ENCODE results near the gene LHX8. TPM values are rescaled to one million over a fixed set of nuclear protein-coding genes. Genes with fewer than 3 reads are reported as not detected.
A peak's percentile ranks its signal among the peaks of the same experiment; 100 is the strongest.

LHX8 gene
- total RNA-seq, 1 donor from 2014 or later = not detected

DNA sequence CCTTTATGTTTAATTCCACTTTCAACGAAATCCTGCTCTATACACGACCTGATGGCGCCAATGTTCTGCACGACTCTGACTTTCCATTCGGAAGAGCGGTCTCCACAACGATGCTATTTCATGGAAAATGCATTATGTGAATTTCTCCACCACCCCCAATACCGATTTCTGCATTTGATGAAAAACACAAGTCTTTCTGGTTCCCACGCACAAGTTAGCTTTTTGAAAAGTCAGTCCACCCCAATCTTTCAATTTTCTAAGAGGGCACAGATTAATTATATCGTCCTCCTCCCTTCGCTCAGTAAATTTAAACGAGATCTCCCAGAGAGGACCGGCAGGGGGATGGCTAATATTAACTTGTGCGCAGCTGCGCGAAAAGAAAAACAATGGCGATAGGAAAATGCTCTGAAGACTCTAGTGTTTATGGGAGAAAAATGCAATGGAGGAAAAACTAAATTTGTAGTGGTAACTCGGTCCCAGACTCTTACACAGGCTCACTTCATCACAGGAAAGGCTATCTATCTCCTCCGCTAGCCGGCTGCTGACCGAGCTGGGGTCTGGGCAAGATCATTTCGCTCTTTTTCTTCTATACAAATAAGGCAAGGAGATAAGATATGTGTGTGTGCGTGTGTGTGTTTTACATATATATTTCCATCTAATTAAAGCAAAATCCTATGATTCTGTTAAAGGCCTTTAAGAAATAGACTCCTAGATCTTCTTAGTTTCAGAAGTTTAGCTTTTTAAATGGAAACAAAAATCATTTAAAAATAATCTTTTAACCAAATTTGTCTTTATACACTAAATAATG, 1.2 kb upstream of the LHX8 start:
- no peak overlapping the region for H3K4me3 ChIP-seq (ENCODE audit: low read length in 3 of 3)
- H3K27ac ChIP-seq (ENCODE audit: low read depth, low read length) = no peak overlapping the region
- H3K9ac ChIP-seq (ENCODE audit: low read depth in 1 of 3, low read length in 3 of 3) = no peak overlapping the region
- no peaks in the 10 kb centered on the region for H3K36me3 ChIP-seq (ENCODE audit: control insufficient read depth in 3 of 3, insufficient read depth in 3 of 3, low read length in 3 of 3)
- H3K9me3 ChIP-seq (ENCODE audit: control insufficient read depth in 3 of 3, low read length in 3 of 3) = no peaks in the 10 kb centered on the region
- H3K27me3 ChIP-seq (ENCODE audit: control insufficient read depth in 3 of 3, insufficient read depth in 3 of 3, low read length in 3 of 3) = peaks cover 95% of the 10 kb centered on the region in 3 donors
- H3K4me1 ChIP-seq (ENCODE audit: control insufficient read depth in 3 of 3, insufficient read depth in 3 of 3, low read length in 3 of 3) = peaks cover 9 to 15% (median 11%) of the 10 kb centered on the region in 3 donors

- Histone ChIP-seq H3K27me3 (ENCODE audit: control insufficient read depth in 3 of 3, insufficient read depth in 3 of 3, low read length in 3 of 3) (peaks cover 80 to 90% (median 80%) of the 10 kb centered on the region in 3 donors), H3K9me3 (ENCODE audit: control insufficient read depth in 3 of 3, low read length in 3 of 3) (no peaks in the 10 kb centered on the region), H3K9ac (ENCODE audit: low read depth in 1 of 3, low read length in 3 of 3) (no peak overlapping the region), H3K4me1 (ENCODE audit: control insufficient read depth in 3 of 3, insufficient read depth in 3 of 3, low read length in 3 of 3) (peaks cover 9 to 15% (median 11%) of the 10 kb centered on the region in 3 donors), H3K27ac (ENCODE audit: low read depth, low read length) (no peak overlapping the region), H3K36me3 (ENCODE audit: control insufficient read depth in 3 of 3, insufficient read depth in 3 of 3, low read length in 3 of 3) (no peaks in the 10 kb centered on the region), H3K4me3 (ENCODE audit: low read length in 3 of 3) (peak overlapping the region; percentile 43 to 58 (median 47))
Measured at GRCh38 chr1:75134647-75135572, 722 bp downstream of the LHX8 start.

- H3K4me3 ChIP-seq (ENCODE audit: low read length in 3 of 3) = peak overlapping the region; percentile 43 to 58 (median 47)
- no peaks in the 10 kb centered on the region for H3K9me3 ChIP-seq (ENCODE audit: control insufficient read depth in 3 of 3, low read length in 3 of 3)
- peaks cover 72 to 83% (median 73%) of the 10 kb centered on the region in 3 donors for H3K27me3 ChIP-seq (ENCODE audit: control insufficient read depth in 3 of 3, insufficient read depth in 3 of 3, low read length in 3 of 3)
- H3K36me3 ChIP-seq (ENCODE audit: control insufficient read depth in 3 of 3, insufficient read depth in 3 of 3, low read length in 3 of 3) = no peaks in the 10 kb centered on the region
- H3K9ac ChIP-seq (ENCODE audit: low read depth in 1 of 3, low read length in 3 of 3) = no peak overlapping the region
- H3K4me1 ChIP-seq (ENCODE audit: control insufficient read depth in 3 of 3, insufficient read depth in 3 of 3, low read length in 3 of 3) = peaks cover 9 to 15% (median 9%) of the 10 kb centered on the region in 3 donors
- H3K27ac ChIP-seq (ENCODE audit: low read depth, low read length) = no peak overlapping the region
Measured at GRCh38 chr1:75135573-75136194, 1.5 kb downstream of the LHX8 start.

DNA sequence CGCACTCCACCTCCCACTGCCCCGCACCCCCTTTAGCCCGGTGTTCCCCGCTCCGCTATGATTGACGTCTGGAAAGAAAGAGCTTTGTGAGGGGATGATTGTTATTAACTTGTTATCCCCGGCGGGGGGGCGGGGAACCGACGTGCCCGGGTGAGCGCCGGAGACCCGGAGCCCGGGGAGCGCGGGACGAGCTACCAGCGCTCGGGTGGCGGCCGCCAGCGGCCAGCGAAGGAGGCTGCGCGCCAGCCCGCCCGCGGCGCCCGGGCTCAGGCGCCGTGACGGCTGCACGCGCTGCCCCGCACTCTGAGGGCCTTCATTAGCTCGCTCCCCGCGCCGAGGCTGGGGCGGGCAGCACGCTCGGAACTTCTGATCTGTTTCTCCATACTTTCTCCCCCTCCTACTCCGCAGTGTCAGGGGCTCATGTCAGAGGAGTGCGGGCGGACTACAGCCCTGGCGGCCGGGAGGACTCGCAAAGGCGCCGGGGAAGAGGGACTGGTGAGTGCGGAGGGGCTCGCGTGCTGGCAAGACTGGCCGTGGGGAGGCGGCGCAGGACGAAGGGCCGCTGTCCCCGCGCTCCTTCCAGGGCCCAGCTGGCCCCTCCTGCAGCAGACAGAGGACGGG, 2.1 kb downstream of the LHX8 start:
- Histone ChIP-seq H3K9ac (ENCODE audit: low read depth in 1 of 3, low read length in 3 of 3) (no peak overlapping the region), H3K4me3 (ENCODE audit: low read length in 3 of 3) (peak overlapping the region in 1 of 3 donors; percentile 22), H3K36me3 (ENCODE audit: control insufficient read depth in 3 of 3, insufficient read depth in 3 of 3, low read length in 3 of 3) (no peaks in the 10 kb centered on the region), H3K27me3 (ENCODE audit: control insufficient read depth in 3 of 3, insufficient read depth in 3 of 3, low read length in 3 of 3) (peaks cover 66 to 79% (median 68%) of the 10 kb centered on the region in 3 donors), H3K9me3 (ENCODE audit: control insufficient read depth in 3 of 3, low read length in 3 of 3) (no peaks in the 10 kb centered on the region), H3K27ac (ENCODE audit: low read depth, low read length) (no peak overlapping the region), H3K4me1 (ENCODE audit: control insufficient read depth in 3 of 3, insufficient read depth in 3 of 3, low read length in 3 of 3) (peaks cover 7 to 15% (median 9%) of the 10 kb centered on the region in 3 donors)

DNA sequence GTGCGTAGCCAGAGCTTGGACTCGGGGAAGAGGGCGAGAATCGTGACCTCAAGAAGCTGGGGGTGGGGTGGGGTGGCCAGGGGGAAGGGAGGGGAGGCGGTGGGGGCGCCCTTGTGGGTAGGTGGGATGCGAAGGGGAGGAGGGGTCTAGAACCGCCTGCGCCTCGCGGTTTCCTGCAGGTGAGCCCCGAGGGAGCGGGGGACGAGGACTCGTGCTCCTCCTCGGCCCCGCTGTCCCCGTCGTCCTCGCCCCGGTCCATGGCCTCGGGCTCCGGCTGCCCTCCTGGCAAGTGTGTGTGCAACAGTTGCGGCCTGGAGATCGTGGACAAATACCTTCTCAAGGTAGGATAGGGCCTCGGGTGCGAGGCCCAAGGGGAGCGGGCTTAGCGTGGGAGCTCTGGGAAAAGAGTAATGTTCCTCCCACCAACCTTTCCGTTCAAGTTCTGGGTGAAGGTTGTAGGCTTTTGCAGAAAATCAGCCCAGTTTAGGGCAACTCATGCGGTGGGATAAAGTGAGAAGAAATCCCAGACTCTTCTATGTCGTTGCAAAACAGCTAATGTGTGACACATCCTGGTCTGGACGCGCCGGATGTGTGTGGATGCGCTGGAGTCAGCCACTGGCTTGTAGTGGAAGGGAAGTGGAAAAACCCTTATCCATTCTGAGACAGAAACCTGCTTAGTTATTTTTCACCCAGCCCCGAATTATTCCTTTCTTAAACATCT, 2.9 kb downstream of the LHX8 start:
- Histone ChIP-seq H3K4me3 (ENCODE audit: low read length in 3 of 3) (no peak overlapping the region), H3K9me3 (ENCODE audit: control insufficient read depth in 3 of 3, low read length in 3 of 3) (no peaks in the 10 kb centered on the region), H3K36me3 (ENCODE audit: control insufficient read depth in 3 of 3, insufficient read depth in 3 of 3, low read length in 3 of 3) (no peaks in the 10 kb centered on the region), H3K27me3 (ENCODE audit: control insufficient read depth in 3 of 3, insufficient read depth in 3 of 3, low read length in 3 of 3) (peaks cover 59 to 72% (median 60%) of the 10 kb centered on the region in 3 donors), H3K9ac (ENCODE audit: low read depth in 1 of 3, low read length in 3 of 3) (no peak overlapping the region), H3K4me1 (ENCODE audit: control insufficient read depth in 3 of 3, insufficient read depth in 3 of 3, low read length in 3 of 3) (peaks cover 7 to 15% (median 9%) of the 10 kb centered on the region in 3 donors), H3K27ac (ENCODE audit: low read depth, low read length) (no peak overlapping the region)

DNA sequence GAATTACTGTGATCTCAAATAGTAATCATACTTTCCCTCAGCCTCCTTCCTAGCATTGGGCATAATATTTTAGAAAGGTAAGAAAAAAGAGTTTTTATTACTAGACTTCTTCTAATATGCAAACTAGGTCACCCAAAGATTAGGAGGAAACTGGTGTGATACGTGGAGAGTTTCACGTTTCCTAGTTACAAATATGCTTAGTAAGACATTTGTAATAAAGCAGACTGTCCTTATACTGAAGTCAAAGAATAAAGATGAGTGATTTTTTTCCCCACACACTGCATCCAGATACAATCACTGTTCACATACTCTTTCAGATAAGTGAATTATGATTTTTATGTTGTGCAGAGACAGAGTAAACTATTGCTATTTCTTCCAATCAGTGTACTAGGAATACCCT, 17.9 kb downstream of the LHX8 start:
- no peak overlapping the region for H3K27ac ChIP-seq (ENCODE audit: low read depth, low read length)
- H3K4me1 ChIP-seq (ENCODE audit: control insufficient read depth in 3 of 3, insufficient read depth in 3 of 3, low read length in 3 of 3) = no peaks in the 10 kb centered on the region
- no peak overlapping the region for H3K9ac ChIP-seq (ENCODE audit: low read depth in 1 of 3, low read length in 3 of 3)
- no peaks in the 10 kb centered on the region for H3K36me3 ChIP-seq (ENCODE audit: control insufficient read depth in 3 of 3, insufficient read depth in 3 of 3, low read length in 3 of 3)
- no peaks in the 10 kb centered on the region for H3K9me3 ChIP-seq (ENCODE audit: control insufficient read depth in 3 of 3, low read length in 3 of 3)
- H3K4me3 ChIP-seq (ENCODE audit: low read length in 3 of 3) = no peak overlapping the region
- H3K27me3 ChIP-seq (ENCODE audit: control insufficient read depth in 3 of 3, insufficient read depth in 3 of 3, low read length in 3 of 3) = no peaks in the 10 kb centered on the region

DNA sequence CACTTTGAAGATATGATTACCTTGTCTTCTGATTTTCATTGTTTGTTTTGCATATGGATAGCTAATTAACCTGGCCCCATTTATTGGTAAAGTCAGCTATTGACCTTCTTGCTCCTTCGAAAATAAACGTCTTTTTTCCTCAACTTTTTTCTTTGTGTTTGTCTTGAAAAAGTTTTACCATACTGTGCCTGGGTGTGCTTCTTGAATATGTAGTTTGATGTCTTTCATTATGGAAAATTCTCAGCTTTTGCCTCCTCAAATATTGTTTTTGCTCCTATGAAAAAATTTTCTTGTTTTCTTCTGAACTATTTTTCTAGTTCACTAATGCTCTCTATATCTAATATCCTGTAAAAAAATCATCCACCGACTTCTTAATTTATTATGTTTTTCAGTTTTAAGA, 25.0 kb downstream of the LHX8 start:
- no peak overlapping the region for H3K27ac ChIP-seq (ENCODE audit: low read depth, low read length)
- no peaks in the 10 kb centered on the region for H3K4me1 ChIP-seq (ENCODE audit: control insufficient read depth in 3 of 3, insufficient read depth in 3 of 3, low read length in 3 of 3)
- peaks cover 0 to 3% (median 0%) of the 10 kb centered on the region in 3 donors for H3K9me3 ChIP-seq (ENCODE audit: control insufficient read depth in 3 of 3, low read length in 3 of 3)

GRCh38 chr1:75165264-75165663, 31.1 kb downstream of the LHX8 start:
- no peak overlapping the region for H3K27ac ChIP-seq (ENCODE audit: low read depth, low read length)
- peaks cover 0 to 3% (median 0%) of the 10 kb centered on the region in 3 donors for H3K4me1 ChIP-seq (ENCODE audit: control insufficient read depth in 3 of 3, insufficient read depth in 3 of 3, low read length in 3 of 3)
- no peaks in the 10 kb centered on the region for H3K9me3 ChIP-seq (ENCODE audit: control insufficient read depth in 3 of 3, low read length in 3 of 3)
- no peaks in the 10 kb centered on the region for H3K27me3 ChIP-seq (ENCODE audit: control insufficient read depth in 3 of 3, insufficient read depth in 3 of 3, low read length in 3 of 3)
- H3K4me3 ChIP-seq (ENCODE audit: low read length in 3 of 3) = no peak overlapping the region
- no peak overlapping the region for H3K9ac ChIP-seq (ENCODE audit: low read depth in 1 of 3, low read length in 3 of 3)
- H3K36me3 ChIP-seq (ENCODE audit: control insufficient read depth in 3 of 3, insufficient read depth in 3 of 3, low read length in 3 of 3) = no peaks in the 10 kb centered on the region

More for the DNA sequence above, 25.0 kb downstream of the LHX8 start:
- Histone ChIP-seq H3K9ac (ENCODE audit: low read depth in 1 of 3, low read length in 3 of 3) (no peak overlapping the region), H3K4me3 (ENCODE audit: low read length in 3 of 3) (no peak overlapping the region), H3K27me3 (ENCODE audit: control insufficient read depth in 3 of 3, insufficient read depth in 3 of 3, low read length in 3 of 3) (no peaks in the 10 kb centered on the region), H3K36me3 (ENCODE audit: control insufficient read depth in 3 of 3, insufficient read depth in 3 of 3, low read length in 3 of 3) (no peaks in the 10 kb centered on the region)

- H3K36me3 ChIP-seq (ENCODE audit: control insufficient read depth in 3 of 3, insufficient read depth in 3 of 3, low read length in 3 of 3) = no peaks in the 10 kb centered on the region
- H3K27me3 ChIP-seq (ENCODE audit: control insufficient read depth in 3 of 3, insufficient read depth in 3 of 3, low read length in 3 of 3) = no peaks in the 10 kb centered on the region
- H3K4me3 ChIP-seq (ENCODE audit: low read length in 3 of 3) = no peak overlapping the region
- H3K9ac ChIP-seq (ENCODE audit: low read depth in 1 of 3, low read length in 3 of 3) = no peak overlapping the region
- no peaks in the 10 kb centered on the region for H3K9me3 ChIP-seq (ENCODE audit: control insufficient read depth in 3 of 3, low read length in 3 of 3)
- H3K27ac ChIP-seq (ENCODE audit: low read depth, low read length) = no peak overlapping the region
- peaks cover 0 to 3% (median 0%) of the 10 kb centered on the region in 3 donors for H3K4me1 ChIP-seq (ENCODE audit: control insufficient read depth in 3 of 3, insufficient read depth in 3 of 3, low read length in 3 of 3)
Measured at GRCh38 chr1:75166821-75167220, 32.6 kb downstream of the LHX8 start.
